H1 (cell line): ENCODE measurements around the gene TSHR. TPM values are rescaled to one million over a fixed set of nuclear protein-coding genes. Genes with fewer than 3 reads are reported as not detected.

Source experiments
- ASH2L ChIP-seq: fragments of 200-600, 300-600 bp; sonication (generic); IDR thresholded peaks from one replicate; pipeline ENCODE4 v1.7.1; 2017; ENCODE audit warnings: low read length
- EZH2 ChIP-seq: fragments of 200-600 bp; sonication (generic); IDR thresholded peaks from 2 replicates; pipeline ENCODE4 v1.7.1; 2012; ENCODE audit warnings: low read depth, mild to moderate bottlenecking, moderate library complexity, low read length, inconsistent platforms; ENCODE audit not compliant: severe bottlenecking
- POLR2A ChIP-seq, 2 experiments: IDR thresholded peaks; 1 replicate in 1 of 2; 2 replicates in 1 of 2; pipeline ENCODE4 v1.6.1; 2011; ENCODE audit warnings: low read depth in 2 of 2, low read length in 2 of 2, mild to moderate bottlenecking in 2 of 2; ENCODE audit errors: control extremely low read depth in 1 of 2
- RXRA ChIP-seq: IDR thresholded peaks from 2 replicates; pipeline ENCODE4 v1.6.1; 2011; ENCODE audit warnings: low read depth, mild to moderate bottlenecking, low read length, moderate library complexity; ENCODE audit not compliant: insufficient read depth
- TAF1 ChIP-seq: IDR thresholded peaks from 2 replicates; pipeline ENCODE4 v1.6.1; 2011; ENCODE audit warnings: mild to moderate bottlenecking, low read depth, low read length
- ZNF274 ChIP-seq: IDR thresholded peaks from 2 replicates; pipeline ENCODE4 v1.7.0; 2012; ENCODE audit warnings: low read length, borderline replicate concordance; ENCODE audit errors: extremely low read depth
- polyA plus RNA-seq, 7 experiments: library from polyadenylated mRNA; depleted of rRNA in 3 of 7; stranded (reverse) in 5 of 7; unstranded in 2 of 7; fragments of >200 nt in 5 of 7; fragments of 200-250 nt in 2 of 7; gene quantifications; 1 replicate in 5 of 7; 2 replicates in 1 of 7; 4 replicates in 1 of 7; pipeline versions ENCODE4 v1.2.1 to v1.2.3, GENCODE V29; 2011 to 2013; ENCODE audit warnings: missing spikeins in 2 of 7, mixed read lengths in 2 of 7
- total RNA-seq: library from RNA; stranded (reverse); fragmentation: NEBNext Ultra II Directional; extraction: Animal tissue kit (Norgen Biotek cat#: 25700); gene quantifications from 2 replicates; pipeline ENCODE4 v1.2.1, GENCODE V29; 2021
- TF ChIP-seq, protein P1 (sequence below): fragments of 300-600 bp; sonication (generic); IDR thresholded peaks from 2 replicates; pipeline ENCODE4 v1.7.1; 2012; ENCODE audit warnings: low read length, moderate library complexity, mild to moderate bottlenecking, inconsistent platforms; ENCODE audit not compliant: insufficient replicate concordance

Gene TSHR
- total and polyA plus RNA-seq, 2 of the 8 experiments (the other 6 are each of a cell fraction or from before 2014, with no cell fraction given): 0.27 TPM; not detected in 1

GRCh38 chr14:81007131-81007530, 51.7 kb downstream of the TSHR start (continued):
- TF ChIP-seq, protein P1, sequence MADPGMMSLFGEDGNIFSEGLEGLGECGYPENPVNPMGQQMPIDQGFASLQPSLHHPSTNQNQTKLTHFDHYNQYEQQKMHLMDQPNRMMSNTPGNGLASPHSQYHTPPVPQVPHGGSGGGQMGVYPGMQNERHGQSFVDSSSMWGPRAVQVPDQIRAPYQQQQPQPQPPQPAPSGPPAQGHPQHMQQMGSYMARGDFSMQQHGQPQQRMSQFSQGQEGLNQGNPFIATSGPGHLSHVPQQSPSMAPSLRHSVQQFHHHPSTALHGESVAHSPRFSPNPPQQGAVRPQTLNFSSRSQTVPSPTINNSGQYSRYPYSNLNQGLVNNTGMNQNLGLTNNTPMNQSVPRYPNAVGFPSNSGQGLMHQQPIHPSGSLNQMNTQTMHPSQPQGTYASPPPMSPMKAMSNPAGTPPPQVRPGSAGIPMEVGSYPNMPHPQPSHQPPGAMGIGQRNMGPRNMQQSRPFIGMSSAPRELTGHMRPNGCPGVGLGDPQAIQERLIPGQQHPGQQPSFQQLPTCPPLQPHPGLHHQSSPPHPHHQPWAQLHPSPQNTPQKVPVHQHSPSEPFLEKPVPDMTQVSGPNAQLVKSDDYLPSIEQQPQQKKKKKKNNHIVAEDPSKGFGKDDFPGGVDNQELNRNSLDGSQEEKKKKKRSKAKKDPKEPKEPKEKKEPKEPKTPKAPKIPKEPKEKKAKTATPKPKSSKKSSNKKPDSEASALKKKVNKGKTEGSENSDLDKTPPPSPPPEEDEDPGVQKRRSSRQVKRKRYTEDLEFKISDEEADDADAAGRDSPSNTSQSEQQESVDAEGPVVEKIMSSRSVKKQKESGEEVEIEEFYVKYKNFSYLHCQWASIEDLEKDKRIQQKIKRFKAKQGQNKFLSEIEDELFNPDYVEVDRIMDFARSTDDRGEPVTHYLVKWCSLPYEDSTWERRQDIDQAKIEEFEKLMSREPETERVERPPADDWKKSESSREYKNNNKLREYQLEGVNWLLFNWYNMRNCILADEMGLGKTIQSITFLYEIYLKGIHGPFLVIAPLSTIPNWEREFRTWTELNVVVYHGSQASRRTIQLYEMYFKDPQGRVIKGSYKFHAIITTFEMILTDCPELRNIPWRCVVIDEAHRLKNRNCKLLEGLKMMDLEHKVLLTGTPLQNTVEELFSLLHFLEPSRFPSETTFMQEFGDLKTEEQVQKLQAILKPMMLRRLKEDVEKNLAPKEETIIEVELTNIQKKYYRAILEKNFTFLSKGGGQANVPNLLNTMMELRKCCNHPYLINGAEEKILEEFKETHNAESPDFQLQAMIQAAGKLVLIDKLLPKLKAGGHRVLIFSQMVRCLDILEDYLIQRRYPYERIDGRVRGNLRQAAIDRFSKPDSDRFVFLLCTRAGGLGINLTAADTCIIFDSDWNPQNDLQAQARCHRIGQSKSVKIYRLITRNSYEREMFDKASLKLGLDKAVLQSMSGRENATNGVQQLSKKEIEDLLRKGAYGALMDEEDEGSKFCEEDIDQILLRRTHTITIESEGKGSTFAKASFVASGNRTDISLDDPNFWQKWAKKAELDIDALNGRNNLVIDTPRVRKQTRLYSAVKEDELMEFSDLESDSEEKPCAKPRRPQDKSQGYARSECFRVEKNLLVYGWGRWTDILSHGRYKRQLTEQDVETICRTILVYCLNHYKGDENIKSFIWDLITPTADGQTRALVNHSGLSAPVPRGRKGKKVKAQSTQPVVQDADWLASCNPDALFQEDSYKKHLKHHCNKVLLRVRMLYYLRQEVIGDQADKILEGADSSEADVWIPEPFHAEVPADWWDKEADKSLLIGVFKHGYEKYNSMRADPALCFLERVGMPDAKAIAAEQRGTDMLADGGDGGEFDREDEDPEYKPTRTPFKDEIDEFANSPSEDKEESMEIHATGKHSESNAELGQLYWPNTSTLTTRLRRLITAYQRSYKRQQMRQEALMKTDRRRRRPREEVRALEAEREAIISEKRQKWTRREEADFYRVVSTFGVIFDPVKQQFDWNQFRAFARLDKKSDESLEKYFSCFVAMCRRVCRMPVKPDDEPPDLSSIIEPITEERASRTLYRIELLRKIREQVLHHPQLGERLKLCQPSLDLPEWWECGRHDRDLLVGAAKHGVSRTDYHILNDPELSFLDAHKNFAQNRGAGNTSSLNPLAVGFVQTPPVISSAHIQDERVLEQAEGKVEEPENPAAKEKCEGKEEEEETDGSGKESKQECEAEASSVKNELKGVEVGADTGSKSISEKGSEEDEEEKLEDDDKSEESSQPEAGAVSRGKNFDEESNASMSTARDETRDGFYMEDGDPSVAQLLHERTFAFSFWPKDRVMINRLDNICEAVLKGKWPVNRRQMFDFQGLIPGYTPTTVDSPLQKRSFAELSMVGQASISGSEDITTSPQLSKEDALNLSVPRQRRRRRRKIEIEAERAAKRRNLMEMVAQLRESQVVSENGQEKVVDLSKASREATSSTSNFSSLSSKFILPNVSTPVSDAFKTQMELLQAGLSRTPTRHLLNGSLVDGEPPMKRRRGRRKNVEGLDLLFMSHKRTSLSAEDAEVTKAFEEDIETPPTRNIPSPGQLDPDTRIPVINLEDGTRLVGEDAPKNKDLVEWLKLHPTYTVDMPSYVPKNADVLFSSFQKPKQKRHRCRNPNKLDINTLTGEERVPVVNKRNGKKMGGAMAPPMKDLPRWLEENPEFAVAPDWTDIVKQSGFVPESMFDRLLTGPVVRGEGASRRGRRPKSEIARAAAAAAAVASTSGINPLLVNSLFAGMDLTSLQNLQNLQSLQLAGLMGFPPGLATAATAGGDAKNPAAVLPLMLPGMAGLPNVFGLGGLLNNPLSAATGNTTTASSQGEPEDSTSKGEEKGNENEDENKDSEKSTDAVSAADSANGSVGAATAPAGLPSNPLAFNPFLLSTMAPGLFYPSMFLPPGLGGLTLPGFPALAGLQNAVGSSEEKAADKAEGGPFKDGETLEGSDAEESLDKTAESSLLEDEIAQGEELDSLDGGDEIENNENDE: no peak
- TF ChIP-seq EZH2 (no peak), TAF1 (no peak), ZNF274 (no peak), ASH2L (no peak), RXRA (no peak), POLR2A (IDR thresholded peaks at IDR 0.05; ENCODE audit: control extremely low read depth in 1 of 2, low read depth in 2 of 2, low read length in 2 of 2) (no peak)
